Loucy (cell line): ENCODE measurements around the gene DEDD.

Source experiments
- H2AFZ ChIP-seq: fragments of 200-600 bp; sonication (generic); 2 replicates; pipeline ENCODE4 v1.6.0; 2016; ENCODE audit warnings: antibody characterized with exemption, mild to moderate bottlenecking, low read length, moderate library complexity
- H3F3A ChIP-seq: fragments of 200-600 bp; 2 replicates; pipeline ENCODE4 v1.6.0; 2016; ENCODE audit warnings: antibody characterized with exemption, low read depth, mild to moderate bottlenecking
- H3K27me3 ChIP-seq: fragments of 200-600 bp; sonication (generic); 2 replicates; pipeline ENCODE4 v1.6.1; 2014; ENCODE audit warnings: low read length, mild to moderate bottlenecking; ENCODE audit not compliant: insufficient read depth, poor library complexity, severe bottlenecking
- H3K36me3 ChIP-seq: fragments of 200-600 bp; sonication (generic); 2 replicates; pipeline ENCODE4 v1.6.1; 2016; ENCODE audit warnings: low read length; ENCODE audit not compliant: insufficient read depth
- H3K4me1 ChIP-seq: fragments of 200-600 bp; sonication (generic); 2 replicates; pipeline ENCODE4 v1.5.1; 2014; ENCODE audit warnings: low read length, mild to moderate bottlenecking; ENCODE audit not compliant: insufficient read depth, poor library complexity, severe bottlenecking
- H3K4me2 ChIP-seq: fragments of 200-600 bp; sonication (generic); 2 replicates; pipeline ENCODE4 v1.6.0; 2014; ENCODE audit warnings: antibody characterized with exemption, low read length, low read depth, mild to moderate bottlenecking; ENCODE audit not compliant: poor library complexity, severe bottlenecking
- H3K4me3 ChIP-seq: fragments of 200-600 bp; sonication (generic); 2 replicates; pipeline ENCODE4 v1.5.1; 2014; ENCODE audit warnings: low read length, mild to moderate bottlenecking, mixed read lengths; ENCODE audit not compliant: poor library complexity, severe bottlenecking
- H3K79me2 ChIP-seq: fragments of 200-600 bp; sonication (generic); 2 replicates; pipeline ENCODE4 v1.6.1; 2014; ENCODE audit warnings: low read length; ENCODE audit not compliant: insufficient read depth
- H3K9ac ChIP-seq: fragments of 200-600 bp; sonication (generic); 2 replicates; pipeline ENCODE4 v1.6.0; 2014; ENCODE audit warnings: mild to moderate bottlenecking, low read depth, low read length, moderate library complexity; ENCODE audit not compliant: poor library complexity, severe bottlenecking
- H3K9me2 ChIP-seq: fragments of 200-600 bp; sonication (generic); replicated peaks from 2 replicates; pipeline ENCODE4 v1.6.1; 2016; ENCODE audit warnings: low read depth, low read length, mixed read lengths
- H3K9me3 ChIP-seq: fragments of 200-600 bp; sonication (generic); 2 replicates; pipeline ENCODE4 v1.6.1; 2014; ENCODE audit warnings: mild to moderate bottlenecking, antibody characterized with exemption, low read length, low read depth; ENCODE audit not compliant: insufficient read depth
- H4K20me1 ChIP-seq: fragments of 200-600 bp; sonication (generic); 2 replicates; pipeline ENCODE4 v1.6.0; 2014; ENCODE audit warnings: antibody characterized with exemption, low read length, mild to moderate bottlenecking; ENCODE audit not compliant: insufficient read depth, poor library complexity, severe bottlenecking
- EZH2phosphoT487 ChIP-seq: fragments of 200-600 bp; IDR thresholded peaks from 2 replicates; pipeline ENCODE4 v1.6.1; 2018; ENCODE audit warnings: antibody characterized with exemption, mild to moderate bottlenecking, moderate library complexity, borderline replicate concordance
- TF ChIP-seq, protein P1 (sequence below): fragments of 200-600 bp; sonication (generic); conservative IDR thresholded peaks from 2 replicates; pipeline ENCODE4 v1.5.1; 2014; ENCODE audit warnings: mild to moderate bottlenecking, antibody characterized with exemption, low read length

Gene DEDD

DNA sequence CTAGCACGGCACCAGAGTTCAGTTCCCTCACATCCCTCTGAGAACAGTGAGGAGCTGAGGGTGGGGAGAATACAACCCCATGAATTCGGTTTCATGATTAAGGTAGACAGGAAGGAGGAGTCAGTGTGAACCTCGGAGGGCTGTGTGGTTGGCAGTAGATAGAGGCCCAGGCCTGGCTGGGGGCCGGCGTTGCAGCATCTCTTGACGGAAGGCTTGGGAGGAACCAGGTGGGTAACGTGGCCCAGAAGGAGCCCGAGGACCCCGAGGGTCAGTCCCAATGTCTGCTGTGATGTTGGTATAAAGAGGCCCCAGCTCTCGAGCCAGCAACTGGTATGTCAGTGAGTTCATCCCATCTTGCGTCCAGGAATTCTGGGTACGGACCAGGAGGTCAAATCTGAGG, 39.2 kb upstream of the DEDD start:
- Histone ChIP-seq H3K27me3 (no peaks in the 10 kb centered on the region), H3K4me3 (no peak overlapping the region), H3K9ac (no peak overlapping the region), H3K36me3 (peaks cover 36% of the 10 kb centered on the region; the same call in 1 of the 2 replicates), H3K79me2 (peaks cover 25% of the 10 kb centered on the region), H2AFZ (no peak overlapping the region), H4K20me1 (peaks cover 5% of the 10 kb centered on the region), H3K9me2 (no peaks in the 10 kb centered on the region), H3F3A (no peaks in the 10 kb centered on the region), H3K9me3 (no peaks in the 10 kb centered on the region), H3K4me2 (no peak overlapping the region), H3K4me1 (peaks cover 26% of the 10 kb centered on the region)
- no peak for TF ChIP-seq EZH2phosphoT487
- TF ChIP-seq, protein P1, sequence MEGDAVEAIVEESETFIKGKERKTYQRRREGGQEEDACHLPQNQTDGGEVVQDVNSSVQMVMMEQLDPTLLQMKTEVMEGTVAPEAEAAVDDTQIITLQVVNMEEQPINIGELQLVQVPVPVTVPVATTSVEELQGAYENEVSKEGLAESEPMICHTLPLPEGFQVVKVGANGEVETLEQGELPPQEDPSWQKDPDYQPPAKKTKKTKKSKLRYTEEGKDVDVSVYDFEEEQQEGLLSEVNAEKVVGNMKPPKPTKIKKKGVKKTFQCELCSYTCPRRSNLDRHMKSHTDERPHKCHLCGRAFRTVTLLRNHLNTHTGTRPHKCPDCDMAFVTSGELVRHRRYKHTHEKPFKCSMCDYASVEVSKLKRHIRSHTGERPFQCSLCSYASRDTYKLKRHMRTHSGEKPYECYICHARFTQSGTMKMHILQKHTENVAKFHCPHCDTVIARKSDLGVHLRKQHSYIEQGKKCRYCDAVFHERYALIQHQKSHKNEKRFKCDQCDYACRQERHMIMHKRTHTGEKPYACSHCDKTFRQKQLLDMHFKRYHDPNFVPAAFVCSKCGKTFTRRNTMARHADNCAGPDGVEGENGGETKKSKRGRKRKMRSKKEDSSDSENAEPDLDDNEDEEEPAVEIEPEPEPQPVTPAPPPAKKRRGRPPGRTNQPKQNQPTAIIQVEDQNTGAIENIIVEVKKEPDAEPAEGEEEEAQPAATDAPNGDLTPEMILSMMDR, result no peak

DNA sequence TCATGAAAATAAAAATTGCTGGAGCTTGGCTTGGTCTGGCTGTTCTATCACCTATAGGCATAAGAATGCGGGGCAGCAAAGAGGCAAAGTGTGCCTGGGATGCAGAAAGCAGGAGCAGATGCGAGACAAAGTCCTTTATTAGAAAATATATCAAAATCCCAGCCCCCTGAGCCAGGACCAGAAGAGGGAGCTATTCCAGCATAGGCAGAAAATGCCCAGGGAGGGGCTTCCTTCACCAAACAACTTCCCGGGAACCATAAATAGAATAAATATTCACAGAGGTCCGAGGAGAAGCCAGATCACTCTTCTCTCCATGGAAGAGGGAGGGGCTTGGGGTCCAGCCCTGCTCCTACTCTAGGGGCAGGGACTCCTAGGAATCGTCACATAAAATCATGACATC, 38.7 kb upstream of the DEDD start:
- H3F3A ChIP-seq, result no peaks in the 10 kb centered on the region
- no peak overlapping the region for H3K4me2 ChIP-seq
- H3K9me3 ChIP-seq, result no peaks in the 10 kb centered on the region
- H4K20me1 ChIP-seq, result peaks cover under 1% of the 10 kb centered on the region
- no peak overlapping the region for H2AFZ ChIP-seq
- no peak overlapping the region for H3K9ac ChIP-seq
- TF ChIP-seq, protein P1, result peak; percentile 34
- TF ChIP-seq EZH2phosphoT487, result no peak
- no peaks in the 10 kb centered on the region for H3K27me3 ChIP-seq
- no peaks in the 10 kb centered on the region for H3K9me2 ChIP-seq
- H3K36me3 ChIP-seq, result peaks cover 36% of the 10 kb centered on the region; the same call in 1 of the 2 replicates
- peaks cover 20% of the 10 kb centered on the region for H3K79me2 ChIP-seq
- no peak overlapping the region for H3K4me3 ChIP-seq
- peaks cover 22% of the 10 kb centered on the region for H3K4me1 ChIP-seq

DNA sequence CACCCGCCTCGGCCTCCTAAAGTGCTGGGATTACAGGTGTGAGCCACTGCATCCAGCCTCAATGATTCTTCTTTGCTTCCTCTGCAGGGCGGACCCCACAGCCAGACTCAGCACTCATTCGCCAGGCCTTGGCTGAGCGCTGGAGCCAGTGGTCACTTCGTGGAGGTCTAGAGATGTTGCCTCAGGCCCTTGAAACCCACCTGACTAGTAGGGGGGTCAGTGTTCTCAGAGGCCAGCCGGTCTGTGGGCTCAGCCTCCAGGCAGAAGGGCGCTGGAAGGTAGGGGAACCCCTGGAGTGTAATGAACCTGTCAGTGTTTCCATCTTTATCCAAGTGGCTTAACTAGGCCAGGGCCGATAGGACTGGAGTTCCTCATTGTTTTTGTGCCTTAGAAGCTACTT, 36.4 kb upstream of the DEDD start:
- Histone ChIP-seq H3K9me2 (no peaks in the 10 kb centered on the region), H3K9me3 (no peaks in the 10 kb centered on the region), H3K27me3 (no peaks in the 10 kb centered on the region), H3K36me3 (peaks cover 30% of the 10 kb centered on the region; the same call in 1 of the 2 replicates), H3F3A (no peaks in the 10 kb centered on the region), H3K4me1 (peaks cover 8% of the 10 kb centered on the region), H3K9ac (no peak overlapping the region), H3K79me2 (peaks cover 6% of the 10 kb centered on the region; the same call in 1 of the 2 replicates), H3K4me3 (no peak overlapping the region), H4K20me1 (no peaks in the 10 kb centered on the region), H3K4me2 (no peak overlapping the region), H2AFZ (no peak overlapping the region)
- TF ChIP-seq EZH2phosphoT487, result no peak
- TF ChIP-seq, protein P1, result no peak
